Breast epithelium (tissue), 4 donors: Measurements from ENCODE around the gene CLSTN2. TPM values are rescaled to one million over a fixed set of nuclear protein-coding genes. Genes with fewer than 3 reads are reported as not detected.

Source experiments
- DNase-seq, 2 donors: peaks; one replicate each; pipeline ENCODE4 v3.0.0-alpha.2; 2019; ENCODE audit warnings: low spot score in 2 of 2
- H3K27ac ChIP-seq, 2 donors: fragments of 200-600 bp; sonication (generic) in 1 of 2; one replicate each; pipeline ENCODE4 v1.5.1; 2016 to 2019; ENCODE audit warnings: mild to moderate bottlenecking in 1 of 2
- H3K27me3 ChIP-seq, 2 donors: fragments of 200-600 bp; sonication (generic) in 1 of 2; one replicate each; pipeline versions ENCODE4 v1.5.1 to v1.6.0; 2017 to 2019; ENCODE audit warnings: control low read depth in 1 of 2, mild to moderate bottlenecking in 1 of 2
- H3K36me3 ChIP-seq: fragments of 200-600 bp; one replicate; pipeline ENCODE4 v1.5.1; 2019
- H3K4me1 ChIP-seq, 2 donors: fragments of 200-600 bp; sonication (generic); one replicate each; pipeline ENCODE4 v1.5.1; 2016 to 2019; ENCODE audit warnings: control low read depth in 1 of 2
- H3K4me3 ChIP-seq, 3 donors: fragments of 200-600 bp; sonication (generic); 1 replicate in 2 of 3; 2 replicates in 1 of 3; pipeline ENCODE4 v1.5.1; 2016 to 2019; ENCODE audit warnings: mild to moderate bottlenecking in 3 of 3, moderate library complexity in 2 of 3
- H3K9me3 ChIP-seq, 2 donors: fragments of 200-600 bp; sonication (generic) in 1 of 2; one replicate each; pipeline ENCODE4 v1.5.1; 2016 to 2019; ENCODE audit warnings: control low read depth in 1 of 2
- POLR2A ChIP-seq: fragments of 450-650 bp; IDR thresholded peaks from one replicate; pipeline ENCODE4 v1.6.1; 2016; ENCODE audit warnings: antibody characterized with exemption, mild to moderate bottlenecking, moderate library complexity
- POLR2AphosphoS5 ChIP-seq, 3 donors: sonication (generic); formaldehyde crosslinking; IDR thresholded peaks; one replicate each; pipeline ENCODE4 v1.6.1; 2017; ENCODE audit warnings: antibody characterized with exemption in 3 of 3
- intact Hi-C: fragments of 100-400 bp; cut with DNase I; formaldehyde crosslinking; loops from one replicate; pipeline ENCODE4 v1.15.1; 2023; ENCODE audit warnings: low total_unique reads
- total RNA-seq, 3 donors: library from RNA; depleted of rRNA; stranded (reverse); fragments of >200 nt; gene quantifications; one replicate each; pipeline ENCODE4 v1.1.0, GENCODE V29; 2016
- TF ChIP-seq, protein P1 (sequence below), 3 donors: fragments of 450-650 bp; IDR thresholded peaks; one replicate each; pipeline ENCODE4 v1.5.1; 2016 to 2017; ENCODE audit warnings: antibody characterized with exemption in 3 of 3, mild to moderate bottlenecking in 3 of 3, moderate library complexity in 3 of 3

CLSTN2 gene
- total RNA-seq, 3 donors from 2014 or later: 15.5 to 75.5 (median 33.1) TPM

DNA sequence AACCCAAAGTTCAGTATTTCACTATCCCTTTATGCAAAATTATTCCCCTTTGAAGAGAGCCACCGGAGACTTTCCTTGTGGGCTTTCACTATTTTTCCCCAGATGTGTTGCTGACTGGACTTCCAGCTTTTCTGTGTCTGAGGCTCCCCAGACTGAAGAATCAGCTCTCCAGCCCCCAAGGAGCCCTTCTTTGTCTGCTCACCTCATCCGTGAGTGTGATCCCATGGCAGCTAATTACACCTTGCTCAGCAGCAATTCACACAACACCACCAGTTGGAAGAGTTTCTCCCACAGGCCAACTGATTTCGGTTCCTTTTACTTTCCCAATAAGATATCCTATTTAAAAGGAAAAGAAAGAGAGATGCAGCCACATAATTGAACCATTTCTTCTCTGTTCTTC, 493.4 kb downstream of the CLSTN2 start:
- TF ChIP-seq, protein P1, sequence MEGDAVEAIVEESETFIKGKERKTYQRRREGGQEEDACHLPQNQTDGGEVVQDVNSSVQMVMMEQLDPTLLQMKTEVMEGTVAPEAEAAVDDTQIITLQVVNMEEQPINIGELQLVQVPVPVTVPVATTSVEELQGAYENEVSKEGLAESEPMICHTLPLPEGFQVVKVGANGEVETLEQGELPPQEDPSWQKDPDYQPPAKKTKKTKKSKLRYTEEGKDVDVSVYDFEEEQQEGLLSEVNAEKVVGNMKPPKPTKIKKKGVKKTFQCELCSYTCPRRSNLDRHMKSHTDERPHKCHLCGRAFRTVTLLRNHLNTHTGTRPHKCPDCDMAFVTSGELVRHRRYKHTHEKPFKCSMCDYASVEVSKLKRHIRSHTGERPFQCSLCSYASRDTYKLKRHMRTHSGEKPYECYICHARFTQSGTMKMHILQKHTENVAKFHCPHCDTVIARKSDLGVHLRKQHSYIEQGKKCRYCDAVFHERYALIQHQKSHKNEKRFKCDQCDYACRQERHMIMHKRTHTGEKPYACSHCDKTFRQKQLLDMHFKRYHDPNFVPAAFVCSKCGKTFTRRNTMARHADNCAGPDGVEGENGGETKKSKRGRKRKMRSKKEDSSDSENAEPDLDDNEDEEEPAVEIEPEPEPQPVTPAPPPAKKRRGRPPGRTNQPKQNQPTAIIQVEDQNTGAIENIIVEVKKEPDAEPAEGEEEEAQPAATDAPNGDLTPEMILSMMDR (IDR thresholded peaks at IDR 0.05): no peak
- TF ChIP-seq POLR2AphosphoS5 (IDR thresholded peaks at IDR 0.05): no peak
- TF ChIP-seq POLR2A: no peak
- Histone ChIP-seq H3K36me3 (no peaks in the 10 kb centered on the region), H3K9me3 (no peaks in the 10 kb centered on the region), H3K4me3 (no peak overlapping the region), H3K27ac (no peak overlapping the region), H3K4me1 (no peaks in the 10 kb centered on the region), H3K27me3 (no peaks in the 10 kb centered on the region)
- DNase-seq: no peak
- intact Hi-C loops: no loop called here

DNA sequence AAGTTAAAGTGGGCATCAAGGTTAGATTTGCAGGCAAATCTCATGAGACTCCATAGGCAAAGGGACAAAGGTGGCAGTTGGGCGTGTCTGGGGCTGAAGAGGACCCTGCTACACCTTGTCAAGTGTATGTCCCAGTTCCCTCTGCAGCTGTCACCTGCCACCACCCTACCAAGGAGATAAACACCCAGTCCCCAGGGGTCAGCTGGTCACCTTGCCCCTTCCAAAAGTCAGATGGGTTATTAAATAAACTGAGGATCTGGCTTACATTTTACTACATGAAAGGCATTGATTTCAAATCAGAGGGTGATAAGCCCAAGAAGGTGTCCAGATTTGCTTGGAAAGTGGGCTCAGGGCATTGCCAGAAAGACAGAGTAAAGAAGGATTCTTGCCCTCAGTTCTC, 494.8 kb downstream of the CLSTN2 start:
- Histone ChIP-seq H3K27ac (no peak overlapping the region), H3K4me3 (no peak overlapping the region), H3K9me3 (no peaks in the 10 kb centered on the region), H3K36me3 (no peaks in the 10 kb centered on the region), H3K27me3 (no peaks in the 10 kb centered on the region), H3K4me1 (no peaks in the 10 kb centered on the region)
- TF ChIP-seq POLR2AphosphoS5 (IDR thresholded peaks at IDR 0.05) (no peak), POLR2A (no peak)
- TF ChIP-seq, protein P1 (IDR thresholded peaks at IDR 0.05): no peak
- no peak for DNase-seq
- intact Hi-C loops: loop anchor here (5.0 kb wide), 1 partner anchor 967 kb away; no protein-coding TSS in a partner anchor

DNA sequence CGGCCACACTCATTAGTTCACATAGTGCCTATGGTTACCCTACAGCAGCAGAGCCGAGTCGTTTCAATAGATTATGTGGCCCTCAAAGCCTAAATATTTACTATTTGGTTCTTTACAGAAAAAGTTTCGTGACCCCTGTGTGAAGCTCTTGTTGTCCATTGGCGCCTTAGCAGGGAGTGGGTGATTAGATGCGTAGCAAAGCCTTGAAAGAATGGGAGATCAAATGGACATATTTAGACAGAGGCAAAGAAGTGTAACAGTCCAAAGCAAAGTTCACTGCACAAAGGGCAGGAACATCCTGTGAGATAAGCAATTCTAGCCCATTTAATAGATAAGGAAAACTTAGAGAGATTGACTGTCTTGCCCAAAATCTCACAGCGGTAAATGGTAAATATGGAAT, 495.5 kb downstream of the CLSTN2 start:
- Histone ChIP-seq H3K36me3 (no peaks in the 10 kb centered on the region), H3K9me3 (no peaks in the 10 kb centered on the region), H3K27me3 (no peaks in the 10 kb centered on the region), H3K27ac (no peak overlapping the region), H3K4me3 (no peak overlapping the region), H3K4me1 (no peaks in the 10 kb centered on the region)
- DNase-seq: no peak
- intact Hi-C loops: loop anchor here (5.0 kb wide), 1 partner anchor 968 kb away; no protein-coding TSS in a partner anchor
- TF ChIP-seq POLR2AphosphoS5 (IDR thresholded peaks at IDR 0.05): no peak
- TF ChIP-seq, protein P1 (IDR thresholded peaks at IDR 0.05): no peak
- no peak for TF ChIP-seq POLR2A

GRCh38 chr3:140432229-140432669, 497.3 kb downstream of the CLSTN2 start:
- DNase-seq: no peak
- TF ChIP-seq, protein P1 (IDR thresholded peaks at IDR 0.05): no peak
- TF ChIP-seq POLR2AphosphoS5 (IDR thresholded peaks at IDR 0.05): no peak
- no peak for TF ChIP-seq POLR2A
- H3K9me3 ChIP-seq: no peaks in the 10 kb centered on the region
- no peaks in the 10 kb centered on the region for H3K36me3 ChIP-seq
- H3K4me1 ChIP-seq: no peaks in the 10 kb centered on the region
- intact Hi-C loops: loop anchor here (5.0 kb wide), 1 partner anchor 970 kb away; no protein-coding TSS in a partner anchor
- no peak overlapping the region for H3K27ac ChIP-seq
- no peak overlapping the region for H3K4me3 ChIP-seq
- H3K27me3 ChIP-seq: no peaks in the 10 kb centered on the region

DNA sequence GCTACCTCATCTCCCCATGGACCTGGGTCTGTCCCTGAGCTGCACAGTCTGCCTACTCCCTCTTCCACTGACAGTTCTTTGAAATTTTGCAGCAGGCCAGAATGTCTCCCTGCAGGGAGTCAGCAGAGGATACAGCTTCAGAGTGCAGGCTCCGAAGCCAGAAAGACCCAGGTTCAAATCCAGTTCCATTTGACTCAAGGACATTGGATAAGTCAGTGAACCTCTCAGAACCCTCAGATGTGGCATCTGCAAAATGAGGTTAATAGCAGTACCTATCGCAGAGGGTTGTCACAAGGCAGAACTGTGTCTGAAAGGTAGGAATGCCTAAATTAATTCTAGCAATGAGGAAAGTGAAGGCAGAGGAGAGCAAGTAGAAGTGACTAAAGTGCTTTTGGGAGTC, 498.4 kb downstream of the CLSTN2 start:
- no peaks in the 10 kb centered on the region for H3K27me3 ChIP-seq
- H3K9me3 ChIP-seq: no peaks in the 10 kb centered on the region
- intact Hi-C loops: loop anchor here (5.0 kb wide), 1 partner anchor 971 kb away; no protein-coding TSS in a partner anchor
- H3K27ac ChIP-seq: no peak overlapping the region
- H3K4me3 ChIP-seq: no peak overlapping the region
- TF ChIP-seq POLR2A (no peak), POLR2AphosphoS5 (IDR thresholded peaks at IDR 0.05) (no peak)
- TF ChIP-seq, protein P1 (IDR thresholded peaks at IDR 0.05): no peak
- no peaks in the 10 kb centered on the region for H3K36me3 ChIP-seq
- H3K4me1 ChIP-seq: no peaks in the 10 kb centered on the region
- DNase-seq: no peak
